ENCODE measurements around the gene COL4A2.

Gene COL4A2

GRCh38 chr13:110290826-110291225 is 16.3 kb upstream of the COL4A2 start:
- no peak for DNase-seq (ENCODE audit: low read depth)

- no peak for DNase-seq (ENCODE audit: low read depth)
Measured at GRCh38 chr13:110291286-110291685, 15.8 kb upstream of the COL4A2 start.

DNA sequence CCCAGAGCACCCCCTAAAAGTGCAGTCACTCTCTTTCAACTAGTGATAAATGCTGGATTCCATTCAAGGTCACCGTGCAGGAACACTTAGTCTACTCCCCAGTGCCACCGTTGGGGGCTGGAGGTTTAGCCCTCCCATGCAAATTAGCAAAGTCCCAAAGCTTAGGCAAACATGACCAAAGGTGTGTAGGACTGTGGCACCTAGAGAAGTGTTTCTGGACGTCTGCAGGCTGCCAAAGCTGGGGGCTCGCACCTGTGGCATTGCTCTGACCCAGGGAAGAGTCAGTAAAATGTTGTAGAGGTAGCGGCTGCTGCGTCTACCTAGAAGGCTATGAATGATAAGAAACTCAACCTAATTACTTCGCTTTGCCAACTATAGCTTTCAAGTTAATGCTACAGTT is 14.0 kb upstream of the COL4A2 start:
- no peak for DNase-seq (ENCODE audit: low read depth)

- DNase-seq (ENCODE audit: low read depth): no peak
Measured at GRCh38 chr13:110293649-110294048, 13.4 kb upstream of the COL4A2 start.

- DNase-seq (ENCODE audit: low read depth): no peak
Measured at GRCh38 chr13:110294146-110294545, 12.9 kb upstream of the COL4A2 start.

GRCh38 chr13:110294622-110295021 is 12.5 kb upstream of the COL4A2 start:
- no peak for DNase-seq (ENCODE audit: low read depth)

DNA sequence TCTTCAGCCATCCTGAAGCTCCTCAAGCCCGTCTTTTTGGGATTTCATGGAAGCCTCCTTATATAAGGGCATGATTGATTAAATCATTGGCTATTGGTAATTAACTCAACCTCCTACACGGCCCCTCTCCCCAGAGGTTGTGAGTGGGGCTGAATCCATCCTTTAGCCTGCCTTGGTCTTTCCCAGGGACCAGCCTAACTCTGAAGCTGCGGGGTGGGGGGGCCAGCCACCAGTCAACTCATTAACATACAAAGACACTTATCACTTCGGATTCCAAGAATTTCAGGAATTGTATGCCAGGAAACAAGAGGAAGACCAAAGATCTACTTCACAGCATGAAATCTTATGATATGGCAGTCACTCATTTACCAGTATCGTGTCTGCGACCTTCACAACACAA is 10.1 kb upstream of the COL4A2 start:
- no peak for DNase-seq (ENCODE audit: low read depth)

DNA sequence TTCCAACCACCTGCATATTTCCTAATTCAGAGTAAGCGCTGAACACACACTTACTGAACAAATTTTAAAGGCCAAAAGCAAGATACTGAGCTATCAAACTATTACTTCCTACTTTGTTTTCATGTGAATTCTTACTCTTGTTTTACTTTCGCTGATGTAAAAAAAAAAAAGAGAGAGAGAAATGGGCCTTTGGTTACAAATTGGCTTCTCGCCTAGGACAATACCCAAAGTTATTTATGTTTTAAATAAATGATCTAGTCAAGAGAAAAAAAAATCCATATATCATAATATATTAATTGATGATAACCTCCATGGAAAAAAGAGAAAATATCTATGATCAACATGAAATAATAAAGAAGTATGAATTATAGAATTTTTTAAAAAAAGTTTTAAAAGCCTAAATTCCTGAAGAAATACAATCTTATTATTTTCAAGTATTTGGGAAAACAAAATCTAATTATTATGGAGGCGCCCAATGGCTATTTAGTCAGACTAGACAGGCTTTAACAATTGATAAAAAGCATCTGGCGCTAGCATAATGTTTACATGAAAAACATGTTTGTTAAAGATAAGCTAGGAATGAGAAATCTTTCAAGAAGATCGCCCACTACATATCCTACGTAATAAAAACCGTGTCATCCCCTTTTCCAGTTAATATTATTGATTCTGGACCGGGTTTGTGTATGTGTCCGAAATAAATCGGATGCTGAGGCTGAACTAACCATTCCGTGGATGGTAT is 9.1 kb upstream of the COL4A2 start:
- no peak for DNase-seq (ENCODE audit: low read depth)

GRCh38 chr13:110298505-110299282 is 8.4 kb upstream of the COL4A2 start:
- no peak for DNase-seq (ENCODE audit: low read depth)

DNA sequence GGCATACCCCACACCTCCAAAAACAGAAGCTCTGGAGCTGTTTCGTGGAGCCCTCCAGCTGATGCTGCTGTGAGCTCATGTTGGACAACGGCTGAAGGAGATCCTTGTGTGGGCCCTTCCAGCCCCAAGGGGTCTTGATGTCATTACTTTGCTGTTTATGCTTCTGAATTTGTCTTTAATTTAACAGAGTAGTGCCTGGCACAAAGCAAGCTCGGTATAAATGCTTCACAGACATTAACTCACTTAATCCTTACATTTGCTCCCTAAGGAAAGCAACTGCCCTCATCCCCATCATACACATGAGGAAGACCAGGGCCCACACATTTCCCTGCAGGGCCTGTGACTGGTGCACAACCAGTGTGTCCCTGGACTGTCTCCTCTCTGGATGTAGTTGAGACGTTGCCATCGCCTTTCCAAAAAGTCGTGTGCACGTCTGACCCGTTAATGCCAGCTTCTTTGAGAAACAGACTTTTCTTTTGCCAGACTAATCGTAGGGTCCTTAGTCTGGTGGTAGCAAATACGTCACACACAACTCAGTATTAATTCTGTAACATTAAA is 7.7 kb upstream of the COL4A2 start:
- no peak for DNase-seq (ENCODE audit: low read depth)

DNA sequence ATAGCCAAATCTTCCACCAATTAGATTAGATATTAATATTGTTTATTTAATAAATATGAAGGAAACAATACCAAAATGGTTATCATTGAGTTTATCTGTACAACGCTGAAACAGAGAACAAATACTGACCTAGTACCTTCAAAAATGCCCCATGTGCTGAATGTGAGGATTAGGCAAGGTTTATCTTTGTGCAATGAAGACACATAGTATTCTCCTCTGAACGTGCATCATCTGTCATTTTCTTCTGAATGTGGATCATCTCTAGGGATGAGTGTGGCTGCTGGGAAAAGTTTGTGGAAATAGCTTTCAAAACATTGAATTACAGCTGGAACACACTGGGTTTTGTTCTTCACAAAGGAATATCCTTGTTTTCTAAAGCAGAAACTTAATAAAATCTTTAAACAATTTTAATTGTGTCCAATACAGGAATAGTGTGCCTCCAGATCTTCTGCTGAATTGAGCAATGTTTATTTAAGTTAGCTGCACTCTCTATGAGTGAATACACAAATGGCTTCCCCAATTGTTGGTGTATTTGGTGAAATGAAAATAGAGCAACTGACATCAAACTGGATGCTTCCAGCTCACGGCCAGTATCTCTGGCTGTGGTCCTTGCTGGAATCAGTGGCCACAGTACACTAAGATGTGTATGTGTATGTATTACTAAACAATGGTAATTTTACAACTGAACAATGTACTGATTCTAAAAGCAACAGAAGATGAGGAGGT is 6.8 kb upstream of the COL4A2 start:
- no peak for DNase-seq (ENCODE audit: low read depth)

DNA sequence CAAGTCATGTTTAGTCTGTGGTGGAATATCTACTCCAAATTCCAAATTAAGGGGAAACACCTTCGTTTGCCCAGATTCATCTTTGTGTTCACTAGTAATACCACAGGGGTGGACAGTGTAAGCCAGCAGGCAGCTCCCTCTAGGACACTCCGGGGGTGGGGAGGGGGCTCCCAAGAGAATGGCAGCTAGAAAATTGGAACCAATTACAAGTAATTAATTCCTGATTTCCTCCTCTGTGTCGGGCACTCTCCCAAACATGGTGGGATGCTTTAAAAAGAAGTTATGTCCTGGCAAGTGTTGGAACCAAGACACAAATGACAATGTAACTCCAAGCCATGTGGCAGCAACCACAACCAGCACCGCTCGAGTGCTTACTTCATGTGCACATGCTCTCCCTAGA is 6.0 kb upstream of the COL4A2 start:
- DNase-seq (ENCODE audit: low read depth): no peak

- peak; percentile 83 for DNase-seq (ENCODE audit: low read depth)
Measured at GRCh38 chr13:110301606-110302553, 5.2 kb upstream of the COL4A2 start.

DNA sequence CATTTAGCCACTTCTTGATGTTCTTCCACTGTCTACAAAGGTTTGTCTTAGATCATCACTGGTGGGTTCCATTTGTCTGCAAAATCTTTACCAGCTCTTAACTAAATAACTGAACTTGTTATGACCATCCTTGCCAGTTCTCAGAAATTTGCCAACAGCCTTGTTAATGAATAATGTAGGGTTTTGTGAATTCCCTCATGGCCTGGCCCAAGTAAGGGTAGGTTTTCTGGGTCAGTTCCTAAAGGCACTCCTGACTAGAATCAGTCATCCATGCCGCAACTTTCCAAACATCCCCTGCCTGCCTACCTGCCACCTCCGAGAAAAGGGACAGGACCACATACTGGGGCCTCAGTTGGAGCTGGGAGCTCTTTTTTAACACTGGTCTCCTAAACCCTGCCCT is 4.1 kb upstream of the COL4A2 start:
- no peak for DNase-seq (ENCODE audit: low read depth)

DNA sequence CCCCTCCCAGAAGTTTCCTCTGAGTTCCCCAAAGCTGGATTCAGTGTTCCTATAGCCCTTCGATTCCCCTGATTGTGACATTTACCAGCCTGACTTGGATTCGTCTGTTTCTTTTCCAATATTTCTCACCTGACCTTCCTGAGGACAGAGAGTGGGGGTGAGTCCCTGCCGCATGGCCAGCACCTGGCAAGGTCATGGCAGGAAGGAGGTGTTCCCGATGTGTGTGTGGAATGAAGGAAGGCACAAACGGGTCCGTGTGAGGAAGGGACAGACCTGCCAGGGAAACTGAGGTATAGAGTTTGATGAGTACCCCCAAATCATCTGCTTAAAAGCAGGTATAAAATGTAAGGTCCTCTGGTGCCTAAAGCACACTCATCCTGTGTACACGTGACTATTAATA is 3.4 kb upstream of the COL4A2 start:
- no peak for DNase-seq (ENCODE audit: low read depth)

DNA sequence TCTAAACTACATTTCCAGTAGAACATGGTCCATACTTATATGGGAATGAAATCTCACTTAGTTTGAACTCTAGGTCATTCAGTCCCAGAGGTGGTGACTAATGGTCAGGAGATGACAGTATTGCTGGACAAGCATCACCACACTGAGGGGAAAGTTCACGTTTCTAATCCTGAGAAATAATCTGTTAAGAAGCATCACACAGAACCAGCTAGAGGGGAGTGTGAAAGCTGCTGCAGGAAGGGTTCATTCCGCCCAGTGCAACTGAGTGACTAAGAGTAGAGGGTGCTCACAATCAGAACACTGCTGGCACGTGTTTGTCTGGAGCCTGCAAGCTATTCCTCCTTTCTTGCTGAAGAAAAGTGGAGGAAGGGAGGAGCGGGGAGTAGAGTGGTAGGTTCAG is 2.8 kb upstream of the COL4A2 start:
- peak; percentile 80 for DNase-seq (ENCODE audit: low read depth)

DNA sequence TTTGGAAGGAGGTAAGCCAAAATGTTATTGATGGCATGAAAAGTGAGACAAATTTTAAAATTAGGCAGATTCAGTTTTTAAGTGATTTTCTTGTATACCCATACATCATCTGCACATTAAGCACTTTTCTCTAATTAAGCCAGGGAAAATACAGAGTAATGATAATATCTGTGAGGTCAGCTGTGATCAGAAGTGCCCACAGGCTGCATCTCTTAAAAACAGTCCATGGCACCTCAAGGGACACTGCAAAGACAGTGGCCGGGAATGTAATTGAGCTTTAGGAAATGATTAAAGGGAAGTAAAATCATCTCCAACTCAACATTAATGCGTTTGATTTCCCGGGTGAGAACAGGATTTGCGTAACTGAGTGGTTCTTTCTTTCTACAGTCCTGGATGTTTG is 2.1 kb upstream of the COL4A2 start:
- no peak for DNase-seq (ENCODE audit: low read depth)

DNA sequence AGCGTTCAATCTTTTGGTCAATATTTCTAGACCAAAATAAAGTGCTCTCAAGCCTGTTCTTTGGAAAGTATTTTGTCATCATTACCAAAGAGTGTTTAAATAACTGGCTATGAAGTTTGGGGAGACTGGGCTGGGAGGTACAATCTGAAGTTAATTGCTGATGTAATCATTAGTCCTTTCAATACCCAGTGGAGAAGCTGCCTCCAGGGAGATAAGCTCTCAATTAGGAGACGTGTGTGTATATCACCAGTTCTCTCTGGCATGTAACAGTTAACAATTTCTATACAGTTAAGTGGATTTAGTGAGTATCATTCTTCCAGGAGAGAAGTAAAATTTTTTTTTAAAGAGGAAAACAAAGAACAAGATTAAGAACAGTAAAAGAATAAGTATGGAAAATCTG is 1.5 kb upstream of the COL4A2 start:
- no peak for DNase-seq (ENCODE audit: low read depth)

- peak; percentile 55 for DNase-seq (ENCODE audit: low read depth)
Measured at GRCh38 chr13:110305949-110306339, 1.1 kb upstream of the COL4A2 start.

GRCh38 chr13:110306340-110306959 is 634 bp upstream of the COL4A2 start:
- peak; percentile 62 for DNase-seq (ENCODE audit: low read depth)
